ENCODE results near the gene PLPP6.
"Not testable (repeated sequence)": the region's sequence is repeated elsewhere in the genome, so short reads cannot be mapped to it uniquely, and the experiment has no call there.

PLPP6 gene

GRCh38 chr9:4662108-4662988, at the start of gene PLPP6:
Gene PLPP6 (plus strand): TSS chr9:4662294. CDS start chr9:4662376, 82 bp downstream.
- peak; percentile 49 to 59 for DNase-seq (ENCODE audit: low read depth in 2 of 2)

- DNase-seq (ENCODE audit: low read depth in 2 of 2) = no peak
These were observed 47.5 kb upstream of the PLPP6 start for GRCh38 chr9:4614627-4615026.

- DNase-seq (ENCODE audit: low read depth in 2 of 2) = no peak
These were observed 46.8 kb upstream of the PLPP6 start for GRCh38 chr9:4615251-4615650.

- DNase-seq (ENCODE audit: low read depth in 2 of 2) = no peak
These were observed 46.3 kb upstream of the PLPP6 start for GRCh38 chr9:4615778-4616177.

GRCh38 chr9:4617752-4618151, 44.3 kb upstream of the PLPP6 start:
- DNase-seq (ENCODE audit: low read depth in 2 of 2) = no peak

- DNase-seq (ENCODE audit: low read depth in 2 of 2) = no peak
These were observed 43.4 kb upstream of the PLPP6 start for GRCh38 chr9:4618700-4619099.

- DNase-seq (ENCODE audit: low read depth in 2 of 2) = no peak
These were observed 41.9 kb upstream of the PLPP6 start for GRCh38 chr9:4620057-4620765.

- DNase-seq (ENCODE audit: low read depth in 2 of 2) = no peak
These were observed 41.1 kb upstream of the PLPP6 start for GRCh38 chr9:4620881-4621555.

- DNase-seq (ENCODE audit: low read depth in 2 of 2) = no peak
These were observed 40.1 kb upstream of the PLPP6 start for GRCh38 chr9:4622016-4622415.

GRCh38 chr9:4630836-4631235, 31.3 kb upstream of the PLPP6 start:
- DNase-seq (ENCODE audit: low read depth in 2 of 2) = no peak

GRCh38 chr9:4638968-4639367, 23.1 kb upstream of the PLPP6 start:
- no peak for DNase-seq (ENCODE audit: low read depth in 2 of 2)

GRCh38 chr9:4639420-4639819, 22.7 kb upstream of the PLPP6 start:
- no peak for DNase-seq (ENCODE audit: low read depth in 2 of 2)

GRCh38 chr9:4640027-4640426, 22.1 kb upstream of the PLPP6 start:
- DNase-seq (ENCODE audit: low read depth in 2 of 2) = no peak

- DNase-seq (ENCODE audit: low read depth in 2 of 2) = no peak
These were observed 19.7 kb upstream of the PLPP6 start for GRCh38 chr9:4642351-4642750.

GRCh38 chr9:4654084-4654483, 8.0 kb upstream of the PLPP6 start:
- no peak for DNase-seq (ENCODE audit: low read depth in 2 of 2)

GRCh38 chr9:4654538-4654937, 7.6 kb upstream of the PLPP6 start:
- DNase-seq (ENCODE audit: low read depth in 2 of 2) = no peak

- not testable (repeated sequence) for DNase-seq (ENCODE audit: low read depth in 2 of 2)
These were observed 5.9 kb upstream of the PLPP6 start for GRCh38 chr9:4656196-4656595.

- no peak for DNase-seq (ENCODE audit: low read depth in 2 of 2)
These were observed 5.5 kb upstream of the PLPP6 start for GRCh38 chr9:4656621-4657020.

GRCh38 chr9:4657426-4658159, 4.5 kb upstream of the PLPP6 start:
- DNase-seq (ENCODE audit: low read depth in 2 of 2) = no peak

GRCh38 chr9:4660665-4661064, 1.4 kb upstream of the PLPP6 start:
- DNase-seq (ENCODE audit: low read depth in 2 of 2) = not testable (repeated sequence)

GRCh38 chr9:4661165-4661564, 929 bp upstream of the PLPP6 start:
- DNase-seq (ENCODE audit: low read depth in 2 of 2) = no peak

GRCh38 chr9:4661611-4662010, 483 bp upstream of the PLPP6 start:
- no peak for DNase-seq (ENCODE audit: low read depth in 2 of 2)

All from stimulated activated CD8-positive, alpha-beta memory T cell treated with anti-CD3 and anti-CD28 coated beads, Interleukin-7, amount 100 ng/mL, for 4 hours (primary cell).